H9 (cell line): ENCODE measurements around the gene CTSH. TPM values are rescaled to one million over a fixed set of nuclear protein-coding genes. Genes with fewer than 3 reads are reported as not detected.

Source experiments
- DNase-seq: peaks from one replicate; pipeline ENCODE4 v3.0.0-alpha.2; 2017
- H2AFZ ChIP-seq: one replicate; pipeline ENCODE4 v1.6.1; 2013; ENCODE audit warnings: mild to moderate bottlenecking, low read length, control low read depth, moderate library complexity
- H2AK5ac ChIP-seq: 2 replicates; pipeline ENCODE4 v1.6.1; 2013; ENCODE audit warnings: low read length, control low read depth, mixed read lengths; ENCODE audit not compliant: insufficient read length
- H2BK120ac ChIP-seq: one replicate; pipeline ENCODE4 v1.6.1; 2013; ENCODE audit warnings: low read depth, mild to moderate bottlenecking, low read length, control low read depth, inconsistent platforms; ENCODE audit not compliant: poor library complexity, severe bottlenecking
- H2BK12ac ChIP-seq: 2 replicates; pipeline ENCODE4 v1.6.1; 2013; ENCODE audit warnings: low read length, control low read depth, mixed read lengths, low read depth; ENCODE audit not compliant: insufficient read length
- H2BK15ac ChIP-seq: 2 replicates; pipeline ENCODE4 v1.6.1; 2013; ENCODE audit warnings: low read depth, low read length, control low read depth
- H2BK20ac ChIP-seq: one replicate; pipeline ENCODE4 v1.6.1; 2013; ENCODE audit warnings: low read depth, mild to moderate bottlenecking, low read length, control low read depth, inconsistent platforms; ENCODE audit not compliant: poor library complexity, severe bottlenecking
- H2BK5ac ChIP-seq: 2 replicates; pipeline ENCODE4 v1.6.1; 2013; ENCODE audit warnings: low read length, control low read depth, mixed read lengths; ENCODE audit not compliant: insufficient read length
- H3K14ac ChIP-seq: 2 replicates; pipeline ENCODE4 v1.6.1; 2013; ENCODE audit warnings: low read length, control low read depth; ENCODE audit not compliant: insufficient read depth
- H3K18ac ChIP-seq: 2 replicates; pipeline ENCODE4 v1.6.1; 2013; ENCODE audit warnings: low read depth, mild to moderate bottlenecking, mixed read lengths, low read length, control low read depth; ENCODE audit not compliant: insufficient read length
- H3K23ac ChIP-seq: 2 replicates; pipeline ENCODE4 v1.6.1; 2013; ENCODE audit warnings: low read length, control low read depth, mixed read lengths, low read depth; ENCODE audit not compliant: insufficient read length
- H3K23me2 ChIP-seq: 2 replicates; pipeline ENCODE4 v1.6.1; 2013; ENCODE audit warnings: low read depth, mild to moderate bottlenecking, mixed read lengths, low read length, control low read depth; ENCODE audit not compliant: insufficient read length, poor library complexity, severe bottlenecking
- H3K27ac ChIP-seq: 2 replicates; pipeline ENCODE4 v1.5.1; 2013; ENCODE audit warnings: low read length, control low read depth, mixed read lengths, low read depth; ENCODE audit not compliant: insufficient read length
- H3K27me3 ChIP-seq: 2 replicates; pipeline ENCODE4 v1.6.1; 2013; ENCODE audit warnings: low read length, control low read depth, inconsistent platforms; ENCODE audit not compliant: insufficient read depth
- H3K4ac ChIP-seq: 2 replicates; pipeline ENCODE4 v1.6.1; 2013; ENCODE audit warnings: low read depth, mild to moderate bottlenecking, control low read depth, inconsistent platforms, low read length, moderate library complexity
- H3K4me1 ChIP-seq: 2 replicates; pipeline ENCODE4 v1.6.1; 2013; ENCODE audit warnings: low read length, control low read depth, inconsistent platforms; ENCODE audit not compliant: insufficient read depth
- H3K4me2 ChIP-seq: 2 replicates; pipeline ENCODE4 v1.6.1; 2013; ENCODE audit warnings: low read length, control low read depth, mixed read lengths; ENCODE audit not compliant: insufficient read length, insufficient read depth
- H3K56ac ChIP-seq: 2 replicates; pipeline ENCODE4 v1.6.1; 2013; ENCODE audit warnings: low read depth, mild to moderate bottlenecking, mixed read lengths, low read length, control low read depth; ENCODE audit not compliant: insufficient read length
- H3K79me1 ChIP-seq: 2 replicates; pipeline ENCODE4 v1.6.1; 2013; ENCODE audit warnings: low read depth, mild to moderate bottlenecking, moderate library complexity, low read length, control low read depth, inconsistent platforms; ENCODE audit not compliant: insufficient read depth, poor library complexity, severe bottlenecking
- H3K79me2 ChIP-seq: 2 replicates; pipeline ENCODE4 v1.6.1; 2013; ENCODE audit warnings: low read length, control low read depth, inconsistent platforms; ENCODE audit not compliant: insufficient read depth
- H3K9ac ChIP-seq: 2 replicates; pipeline ENCODE4 v1.6.1; 2013; ENCODE audit warnings: low read length, control low read depth, mixed read lengths; ENCODE audit not compliant: insufficient read length; ENCODE audit errors: extremely low read depth
- H3K9me3 ChIP-seq: one replicate; pipeline ENCODE4 v1.6.1; 2013; ENCODE audit warnings: low read depth, low read length, inconsistent platforms; ENCODE audit not compliant: control insufficient read depth
- H3T11ph ChIP-seq: one replicate; pipeline ENCODE4 v1.6.1; 2013; ENCODE audit warnings: mild to moderate bottlenecking, low read length, control low read depth, inconsistent platforms
- H4K20me1 ChIP-seq: one replicate; pipeline ENCODE4 v1.6.1; 2013; ENCODE audit not compliant: control insufficient read depth, insufficient read length, insufficient read depth
- H4K5ac ChIP-seq: 2 replicates; pipeline ENCODE4 v1.6.1; 2013; ENCODE audit warnings: low read depth, mild to moderate bottlenecking, mixed read lengths, low read length, control low read depth; ENCODE audit not compliant: insufficient read length
- H4K8ac ChIP-seq: replicated peaks from 2 replicates; pipeline ENCODE4 v1.6.1; 2013; ENCODE audit warnings: low read length, control low read depth, mixed read lengths, low read depth; ENCODE audit not compliant: insufficient read length
- H4K91ac ChIP-seq: 2 replicates; pipeline ENCODE4 v1.6.1; 2013; ENCODE audit warnings: low read depth, mild to moderate bottlenecking, moderate library complexity, mixed read lengths, low read length, control low read depth; ENCODE audit not compliant: insufficient read length
- H3K27ac Mint-ChIP-seq, 3 experiments: 2 replicates in 2 of 3; 3 replicates in 1 of 3; pipeline ENCODE4 v1.8.0; 2020 to 2021; ENCODE audit warnings: mixed read lengths in 3 of 3, mild to moderate bottlenecking in 1 of 3, moderate library complexity in 1 of 3
- H3K27me3 Mint-ChIP-seq: 2 replicates; pipeline ENCODE4 v1.8.0; 2021; ENCODE audit warnings: low read depth, mild to moderate bottlenecking, moderate library complexity, mixed read lengths
- H3K36me3 Mint-ChIP-seq, 3 experiments: 2 replicates in 2 of 3; 3 replicates in 1 of 3; pipeline ENCODE4 v1.8.0; 2020 to 2021; ENCODE audit warnings: low read depth in 3 of 3, mixed read lengths in 3 of 3; ENCODE audit not compliant: insufficient read depth in 1 of 3
- H3K4me1 Mint-ChIP-seq, 2 experiments: 2 replicates each; pipeline ENCODE4 v1.8.0; 2020; ENCODE audit warnings: mixed read lengths in 2 of 2
- H3K4me3 Mint-ChIP-seq, 2 experiments: 2 replicates in 1 of 2; 3 replicates in 1 of 2; pipeline ENCODE4 v1.8.0; 2020 to 2021; ENCODE audit warnings: mild to moderate bottlenecking in 2 of 2, mixed read lengths in 2 of 2, moderate library complexity in 1 of 2
- H3K9me3 Mint-ChIP-seq, 2 experiments: 2 replicates in 1 of 2; 3 replicates in 1 of 2; pipeline ENCODE4 v1.8.0; 2020; ENCODE audit warnings: mild to moderate bottlenecking in 2 of 2, mixed read lengths in 2 of 2, moderate library complexity in 1 of 2
- CTCF ChIP-seq: fragments of 200-600 bp; sonication (generic); conservative IDR thresholded peaks from 3 replicates; pipeline ENCODE4 v1.8.0; 2021; ENCODE audit warnings: antibody characterized with exemption, mild to moderate bottlenecking
- WGBS: extraction: QIAGEN DNeasy Blood & Tissue Kit; methylation state at CpG from one replicate; pipeline ENCODE4 v1.1.7; 2013; ENCODE audit warnings: missing lambda C conversion rate, low lambda C conversion rate, mixed read lengths; ENCODE audit not compliant: insufficient read length; ENCODE audit errors: extremely low coverage; 5-methylcytosine and 5-hydroxymethylcytosine counted together
- total RNA-seq: library from RNA; stranded (reverse); gene quantifications from 2 replicates; pipeline ENCODE4 v1.2.1, GENCODE V29; 2021

The CTSH gene
- total RNA-seq, 1 experiment from 2014 or later: 15.5 TPM

DNA sequence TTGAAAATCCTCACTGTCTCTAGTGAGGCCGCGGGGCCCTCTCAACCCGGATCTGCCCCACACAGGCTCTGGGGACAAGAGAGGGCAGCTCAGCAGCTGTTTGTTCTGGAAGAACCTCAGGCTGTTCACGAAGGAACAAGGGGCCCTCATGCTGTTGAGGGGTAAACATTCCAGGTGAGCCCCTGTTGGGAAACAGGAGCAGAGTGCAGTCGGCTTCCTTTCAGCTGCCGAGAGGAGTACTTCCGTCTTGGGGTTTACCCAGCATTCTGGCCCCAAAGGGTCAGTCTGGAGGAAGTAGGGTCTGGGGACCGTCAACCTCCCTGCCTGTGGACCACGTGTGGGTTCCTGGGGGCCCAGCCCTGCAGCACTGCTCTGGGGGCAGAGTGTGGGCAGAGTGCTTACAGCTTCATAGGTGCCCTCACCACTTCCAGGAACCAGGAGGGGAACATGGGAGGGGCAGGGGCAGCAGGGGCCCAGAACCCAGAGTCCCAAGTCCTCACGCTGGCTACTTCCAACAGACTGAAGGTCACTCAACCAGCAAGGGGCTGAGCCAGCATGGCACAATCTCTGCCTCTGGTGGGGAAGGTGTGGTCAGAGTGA is 49.2 kb upstream of the CTSH start:
- H2BK120ac ChIP-seq: no peak overlapping the region
- H2AFZ ChIP-seq: no peak overlapping the region
- H2BK20ac ChIP-seq: no peak overlapping the region
- no peak overlapping the region for H4K8ac ChIP-seq
- H2AK5ac ChIP-seq: no peak overlapping the region
- H3K4ac ChIP-seq: no peak overlapping the region
- WGBS: no CpG with 5 or more reads among the region's 10 CpGs
- H3K14ac ChIP-seq: no peak overlapping the region; the same call in 1 of the 2 replicates
- no peak overlapping the region for H3K27ac ChIP-seq
- no peak overlapping the region for H4K91ac ChIP-seq
- peaks cover 13 to 20% of the 10 kb centered on the region in 2 experiments for H3K4me1 Mint-ChIP-seq
- no peak overlapping the region for H4K5ac ChIP-seq
- no peak overlapping the region for H3K4me2 ChIP-seq
- H3K23me2 ChIP-seq: no peaks in the 10 kb centered on the region
- H3K36me3 Mint-ChIP-seq: no peaks in the 10 kb centered on the region; a peak in 1 of 7 replicates
- H3K23ac ChIP-seq: no peak overlapping the region
- H3K9me3 Mint-ChIP-seq: no peaks in the 10 kb centered on the region; a peak in 1 of 5 replicates
- H3T11ph ChIP-seq: no peak overlapping the region
- H3K9ac ChIP-seq: no peak overlapping the region
- H2BK12ac ChIP-seq: no peak overlapping the region
- no peaks in the 10 kb centered on the region for H3K27me3 ChIP-seq
- no peaks in the 10 kb centered on the region for H4K20me1 ChIP-seq
- H3K4me3 Mint-ChIP-seq: no peak overlapping the region
- no peak overlapping the region for H3K56ac ChIP-seq
- H3K79me2 ChIP-seq: no peaks in the 10 kb centered on the region
- no peak overlapping the region for H2BK5ac ChIP-seq
- no peak overlapping the region for H3K18ac ChIP-seq
- no peak for DNase-seq
- peaks cover 16% of the 10 kb centered on the region for H3K27me3 Mint-ChIP-seq
- H3K79me1 ChIP-seq: no peaks in the 10 kb centered on the region
- H2BK15ac ChIP-seq: no peak overlapping the region
- no peak overlapping the region for H3K27ac Mint-ChIP-seq
- TF ChIP-seq CTCF: no peak
- H3K9me3 ChIP-seq: no peaks in the 10 kb centered on the region
- H3K4me1 ChIP-seq: no peaks in the 10 kb centered on the region
